ENCODE data around the gene TESK2. TPM values are rescaled to one million over a fixed set of nuclear protein-coding genes. Genes with fewer than 3 reads are reported as not detected.

Gene TESK2
- total RNA-seq, 6 donors from 2014 or later: 2.3 to 7.4 (median 5.7) TPM

GRCh38 chr1:45443580-45444446 is 47.1 kb downstream of the TESK2 start:
- TF ChIP-seq POLR2AphosphoS5 (IDR thresholded peaks at IDR 0.05) (no peak), CTCF (IDR thresholded peaks at IDR 0.05) (no peak), POLR2A (IDR thresholded peaks at IDR 0.05) (no peak), EP300 (IDR thresholded peaks at IDR 0.05) (no peak)
- H3K4me1 ChIP-seq: no peaks in the 10 kb centered on the region
- H3K4me3 ChIP-seq: no peak overlapping the region
- no peaks in the 10 kb centered on the region for H3K27me3 ChIP-seq
- no peaks in the 10 kb centered on the region for H3K36me3 ChIP-seq
- ATAC-seq (ENCODE audit: low FRiP score in 2 of 2) (no peak), DNase-seq (no peak)
- WGBS, 2 donors: 95% methylated on average over 7 of the region's 7 CpGs
- H3K9me3 ChIP-seq: no peaks in the 10 kb centered on the region
- no peak overlapping the region for H3K27ac ChIP-seq

GRCh38 chr1:45442272-45442671 is 48.7 kb downstream of the TESK2 start:
- no peak overlapping the region for H3K27ac ChIP-seq
- no peaks in the 10 kb centered on the region for H3K36me3 ChIP-seq
- ATAC-seq (ENCODE audit: low FRiP score in 2 of 2) (no peak), DNase-seq (no peak)
- H3K27me3 ChIP-seq: no peaks in the 10 kb centered on the region
- H3K4me1 ChIP-seq: no peaks in the 10 kb centered on the region
- no peak overlapping the region for H3K4me3 ChIP-seq
- WGBS, 2 donors: 74 to 77% methylated on average over 3 of the region's 3 CpGs
- H3K9me3 ChIP-seq: no peaks in the 10 kb centered on the region
- no peak for TF ChIP-seq POLR2AphosphoS5 (IDR thresholded peaks at IDR 0.05)
- no peak for TF ChIP-seq CTCF (IDR thresholded peaks at IDR 0.05)

GRCh38 chr1:45437323-45437722 is 53.6 kb downstream of the TESK2 start:
- Histone ChIP-seq H3K9me3 (no peaks in the 10 kb centered on the region), H3K4me3 (no peak overlapping the region), H3K27me3 (no peaks in the 10 kb centered on the region), H3K4me1 (no peaks in the 10 kb centered on the region), H3K36me3 (no peaks in the 10 kb centered on the region), H3K27ac (no peak overlapping the region)
- DNase-seq: no peak
- TF ChIP-seq CTCF (IDR thresholded peaks at IDR 0.05) (no peak), EP300 (IDR thresholded peaks at IDR 0.05) (no peak), POLR2A (IDR thresholded peaks at IDR 0.05) (no peak), POLR2AphosphoS5 (IDR thresholded peaks at IDR 0.05) (no peak)
- ATAC-seq (ENCODE audit: low FRiP score in 2 of 2): no peak

- Histone ChIP-seq H3K4me1 (peaks cover 0 to 3% (median 0%) of the 10 kb centered on the region in 4 donors), H3K27ac (peak overlapping the region in 1 of 4 donors; percentile 12), H3K36me3 (no peaks in the 10 kb centered on the region), H3K4me3 (no peak overlapping the region), H3K9me3 (no peaks in the 10 kb centered on the region), H3K27me3 (no peaks in the 10 kb centered on the region)
- WGBS, 2 donors: 84 to 90% methylated on average over 5 of the region's 5 CpGs
- ATAC-seq (ENCODE audit: low FRiP score in 2 of 2) (peak in 1 of 2 donors; percentile 35), DNase-seq (peak in 1 of 2 donors; percentile 28)
- no peak for TF ChIP-seq POLR2A (IDR thresholded peaks at IDR 0.05)
- TF ChIP-seq POLR2AphosphoS5 (IDR thresholded peaks at IDR 0.05): no peak
- TF ChIP-seq CTCF (IDR thresholded peaks at IDR 0.05): no peak
- no peak for TF ChIP-seq EP300 (IDR thresholded peaks at IDR 0.05)
Observed at GRCh38 chr1:45430490-45430889, 60.5 kb downstream of the TESK2 start.
